Measurements from ENCODE around the gene OSBPL3. TPM values are rescaled to one million over a fixed set of nuclear protein-coding genes. Genes with fewer than 3 reads are reported as not detected.

The OSBPL3 gene
- polyA plus RNA-seq, 3 donors = 2.6 to 9.2 (median 3.7) TPM

DNA sequence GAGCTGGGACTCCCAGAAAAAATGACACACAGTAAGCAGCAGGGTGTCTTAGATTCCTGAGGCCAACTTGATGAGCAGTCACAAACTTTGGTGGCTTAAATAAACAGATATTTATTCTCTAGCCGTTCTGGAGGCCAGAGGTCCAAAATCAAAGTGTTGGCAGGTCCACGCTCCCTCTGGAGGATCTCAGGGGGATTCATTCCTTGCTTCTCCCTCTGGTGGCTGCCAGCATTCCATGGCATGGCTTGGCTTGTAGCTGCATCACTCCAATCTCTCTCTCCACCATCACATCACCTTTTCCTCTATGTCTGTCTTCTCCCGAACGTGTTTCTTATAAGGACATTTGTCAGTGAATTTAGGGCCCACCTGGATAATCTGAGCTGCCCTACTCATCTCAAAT, 98.4 kb downstream of the OSBPL3 start:
- H3K9me3 Mint-ChIP-seq = no peaks in the 10 kb centered on the region
- H3K9ac ChIP-seq (ENCODE audit: insufficient read depth, low read length, poor library complexity, severe bottlenecking) = no peak overlapping the region
- no peak overlapping the region for H3K27ac Mint-ChIP-seq
- TF ChIP-seq, protein P1, sequence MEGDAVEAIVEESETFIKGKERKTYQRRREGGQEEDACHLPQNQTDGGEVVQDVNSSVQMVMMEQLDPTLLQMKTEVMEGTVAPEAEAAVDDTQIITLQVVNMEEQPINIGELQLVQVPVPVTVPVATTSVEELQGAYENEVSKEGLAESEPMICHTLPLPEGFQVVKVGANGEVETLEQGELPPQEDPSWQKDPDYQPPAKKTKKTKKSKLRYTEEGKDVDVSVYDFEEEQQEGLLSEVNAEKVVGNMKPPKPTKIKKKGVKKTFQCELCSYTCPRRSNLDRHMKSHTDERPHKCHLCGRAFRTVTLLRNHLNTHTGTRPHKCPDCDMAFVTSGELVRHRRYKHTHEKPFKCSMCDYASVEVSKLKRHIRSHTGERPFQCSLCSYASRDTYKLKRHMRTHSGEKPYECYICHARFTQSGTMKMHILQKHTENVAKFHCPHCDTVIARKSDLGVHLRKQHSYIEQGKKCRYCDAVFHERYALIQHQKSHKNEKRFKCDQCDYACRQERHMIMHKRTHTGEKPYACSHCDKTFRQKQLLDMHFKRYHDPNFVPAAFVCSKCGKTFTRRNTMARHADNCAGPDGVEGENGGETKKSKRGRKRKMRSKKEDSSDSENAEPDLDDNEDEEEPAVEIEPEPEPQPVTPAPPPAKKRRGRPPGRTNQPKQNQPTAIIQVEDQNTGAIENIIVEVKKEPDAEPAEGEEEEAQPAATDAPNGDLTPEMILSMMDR (IDR thresholded peaks at IDR 0.05) = no peak
- 100% methylated on average over 3 of the region's 4 CpGs for WGBS (ENCODE audit: insufficient coverage)
- no peaks in the 10 kb centered on the region for H3K9me3 ChIP-seq (replicated peaks in 1 of 2; ENCODE audit: control insufficient read depth in 1 of 2, insufficient read depth in 1 of 2, low read length in 2 of 2)
- H3K4me1 Mint-ChIP-seq = peaks cover 11% of the 10 kb centered on the region
- H3K4me2 ChIP-seq (replicated peaks; ENCODE audit: extremely low read depth, low read length, poor library complexity, severe bottlenecking) = no peak overlapping the region
- intact Hi-C loops (cut with micrococcal nuclease) = no loop called here
- H3K27ac ChIP-seq (ENCODE audit: low read depth in 1 of 2, low read length in 2 of 2) = no peak overlapping the region
- H3K4me3 Mint-ChIP-seq = no peak overlapping the region
- H3K79me2 ChIP-seq (ENCODE audit: insufficient read depth, low read length) = no peaks in the 10 kb centered on the region
- H3K36me3 Mint-ChIP-seq = peaks cover 2 to 14% of the 10 kb centered on the region in 2 donors
- H3K4me1 ChIP-seq (ENCODE audit: control insufficient read depth in 1 of 2, insufficient read depth in 2 of 2, low read length in 2 of 2) = peaks cover 0 to 5% of the 10 kb centered on the region in 2 donors
- H3K27me3 ChIP-seq (ENCODE audit: control insufficient read depth in 2 of 2, insufficient read depth in 2 of 2, low read length in 2 of 2) = no peaks in the 10 kb centered on the region
- DNase-seq = no peak
- no peak overlapping the region for H2AFZ ChIP-seq (ENCODE audit: insufficient read depth, low read depth, low read length, poor library complexity, severe bottlenecking)
- no peaks in the 10 kb centered on the region for H4K20me1 ChIP-seq (ENCODE audit: insufficient read depth, low read length)
- H3K27me3 Mint-ChIP-seq (ENCODE audit: low read depth in 3 of 3) = peaks cover 0 to 1% (median 0%) of the 10 kb centered on the region in 3 donors
- H3K4me3 ChIP-seq (replicated peaks in 1 of 3; ENCODE audit: low read depth in 2 of 3, low read length in 3 of 3) = no peak overlapping the region
- H3K36me3 ChIP-seq (replicated peaks in 1 of 2; ENCODE audit: control insufficient read depth in 1 of 2, insufficient read depth in 2 of 2, low read length in 2 of 2) = no peaks in the 10 kb centered on the region

DNA sequence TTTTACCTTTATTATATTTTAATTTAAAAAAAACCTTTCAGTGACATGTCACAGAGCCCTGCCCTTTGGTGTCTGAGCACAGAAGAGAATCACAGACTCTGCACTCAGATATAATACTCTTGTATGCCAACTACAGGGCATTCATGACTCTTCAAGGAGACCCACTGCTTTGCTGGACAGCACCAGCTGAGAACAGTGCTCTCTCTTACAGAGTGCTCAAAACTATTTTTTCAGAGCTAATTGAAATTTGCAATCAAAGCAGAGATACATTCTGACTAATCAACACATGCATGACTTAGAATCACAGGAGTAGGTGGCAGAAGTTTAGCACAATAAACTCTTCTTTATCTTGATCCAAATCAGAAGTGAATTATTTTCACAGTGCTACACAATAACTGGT, 99.1 kb downstream of the OSBPL3 start:
- TF ChIP-seq, protein P1 (IDR thresholded peaks at IDR 0.05) = no peak
- H3K4me3 ChIP-seq (replicated peaks in 1 of 3; ENCODE audit: low read depth in 2 of 3, low read length in 3 of 3) = no peak overlapping the region
- peaks cover 0 to 5% of the 10 kb centered on the region in 2 donors for H3K4me1 ChIP-seq (ENCODE audit: control insufficient read depth in 1 of 2, insufficient read depth in 2 of 2, low read length in 2 of 2)
- H2AFZ ChIP-seq (ENCODE audit: insufficient read depth, low read depth, low read length, poor library complexity, severe bottlenecking) = no peak overlapping the region
- no peak overlapping the region for H3K27ac Mint-ChIP-seq
- H3K79me2 ChIP-seq (ENCODE audit: insufficient read depth, low read length) = no peaks in the 10 kb centered on the region
- H3K9me3 Mint-ChIP-seq = no peaks in the 10 kb centered on the region
- peaks cover 2 to 12% of the 10 kb centered on the region in 2 donors for H3K36me3 Mint-ChIP-seq
- no peak overlapping the region for H3K27ac ChIP-seq (ENCODE audit: low read depth in 1 of 2, low read length in 2 of 2)
- DNase-seq = no peak
- H3K27me3 ChIP-seq (ENCODE audit: control insufficient read depth in 2 of 2, insufficient read depth in 2 of 2, low read length in 2 of 2) = no peaks in the 10 kb centered on the region
- H4K20me1 ChIP-seq (ENCODE audit: insufficient read depth, low read length) = no peaks in the 10 kb centered on the region
- intact Hi-C loops (cut with micrococcal nuclease) = no loop called here
- peaks cover 0 to 1% (median 0%) of the 10 kb centered on the region in 3 donors for H3K27me3 Mint-ChIP-seq (ENCODE audit: low read depth in 3 of 3)
- H3K4me2 ChIP-seq (replicated peaks; ENCODE audit: extremely low read depth, low read length, poor library complexity, severe bottlenecking) = no peak overlapping the region
- H3K9me3 ChIP-seq (replicated peaks in 1 of 2; ENCODE audit: control insufficient read depth in 1 of 2, insufficient read depth in 1 of 2, low read length in 2 of 2) = no peaks in the 10 kb centered on the region
- no peaks in the 10 kb centered on the region for H3K36me3 ChIP-seq (replicated peaks in 1 of 2; ENCODE audit: control insufficient read depth in 1 of 2, insufficient read depth in 2 of 2, low read length in 2 of 2)
- no peak overlapping the region for H3K4me3 Mint-ChIP-seq
- H3K9ac ChIP-seq (ENCODE audit: insufficient read depth, low read length, poor library complexity, severe bottlenecking) = no peak overlapping the region
- H3K4me1 Mint-ChIP-seq = peaks cover 11% of the 10 kb centered on the region
